GM12875 (cell line): Measurements from ENCODE around the gene FOXE1.

ENCODE experiments used
- H3K4me3 ChIP-seq: one replicate; pipeline ENCODE4 v1.5.1; 2011; ENCODE audit warnings: low read depth, low read length, control low read depth
- TF ChIP-seq, protein P1 (sequence below): IDR thresholded peaks from 2 replicates; pipeline ENCODE4 v1.5.1; 2011; ENCODE audit warnings: low read depth, mild to moderate bottlenecking, control low read depth, inconsistent platforms, low read length, moderate library complexity, borderline replicate concordance; ENCODE audit not compliant: insufficient read depth

The FOXE1 gene

DNA sequence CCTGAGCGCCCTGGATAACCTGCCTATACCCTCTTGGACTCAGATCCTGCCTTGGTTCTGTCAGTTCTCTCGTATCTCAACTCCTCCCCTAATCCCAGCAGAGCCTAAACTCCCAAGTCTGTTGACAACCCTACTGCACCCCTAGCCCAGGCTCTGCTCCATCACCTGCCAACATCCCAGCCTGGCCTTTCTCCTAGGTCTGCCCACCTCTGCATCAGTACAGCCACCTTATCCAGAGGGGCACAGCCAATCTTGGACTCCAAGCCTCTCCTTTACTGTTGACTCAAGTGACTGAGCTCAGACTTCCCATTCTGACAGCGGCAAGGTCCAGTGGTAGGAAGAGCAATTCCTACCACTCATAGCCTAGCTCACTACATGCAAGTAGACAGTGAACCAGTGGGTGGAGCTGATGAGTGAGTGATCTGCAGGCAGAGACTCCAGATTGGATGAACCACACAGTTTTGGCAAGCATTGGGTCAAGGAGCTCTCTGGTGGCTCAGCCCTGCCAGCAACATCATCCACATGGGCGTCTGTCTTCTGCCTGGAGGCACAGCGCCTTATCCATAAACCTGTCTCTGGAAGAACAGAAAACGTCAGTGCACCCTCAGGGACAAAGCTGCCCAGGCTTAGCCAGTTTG, 42.8 kb downstream of the FOXE1 start:
- TF ChIP-seq, protein P1, sequence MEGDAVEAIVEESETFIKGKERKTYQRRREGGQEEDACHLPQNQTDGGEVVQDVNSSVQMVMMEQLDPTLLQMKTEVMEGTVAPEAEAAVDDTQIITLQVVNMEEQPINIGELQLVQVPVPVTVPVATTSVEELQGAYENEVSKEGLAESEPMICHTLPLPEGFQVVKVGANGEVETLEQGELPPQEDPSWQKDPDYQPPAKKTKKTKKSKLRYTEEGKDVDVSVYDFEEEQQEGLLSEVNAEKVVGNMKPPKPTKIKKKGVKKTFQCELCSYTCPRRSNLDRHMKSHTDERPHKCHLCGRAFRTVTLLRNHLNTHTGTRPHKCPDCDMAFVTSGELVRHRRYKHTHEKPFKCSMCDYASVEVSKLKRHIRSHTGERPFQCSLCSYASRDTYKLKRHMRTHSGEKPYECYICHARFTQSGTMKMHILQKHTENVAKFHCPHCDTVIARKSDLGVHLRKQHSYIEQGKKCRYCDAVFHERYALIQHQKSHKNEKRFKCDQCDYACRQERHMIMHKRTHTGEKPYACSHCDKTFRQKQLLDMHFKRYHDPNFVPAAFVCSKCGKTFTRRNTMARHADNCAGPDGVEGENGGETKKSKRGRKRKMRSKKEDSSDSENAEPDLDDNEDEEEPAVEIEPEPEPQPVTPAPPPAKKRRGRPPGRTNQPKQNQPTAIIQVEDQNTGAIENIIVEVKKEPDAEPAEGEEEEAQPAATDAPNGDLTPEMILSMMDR = peak; percentile 16; the same call in 1 of the 2 replicates
- no peak overlapping the region for H3K4me3 ChIP-seq

DNA sequence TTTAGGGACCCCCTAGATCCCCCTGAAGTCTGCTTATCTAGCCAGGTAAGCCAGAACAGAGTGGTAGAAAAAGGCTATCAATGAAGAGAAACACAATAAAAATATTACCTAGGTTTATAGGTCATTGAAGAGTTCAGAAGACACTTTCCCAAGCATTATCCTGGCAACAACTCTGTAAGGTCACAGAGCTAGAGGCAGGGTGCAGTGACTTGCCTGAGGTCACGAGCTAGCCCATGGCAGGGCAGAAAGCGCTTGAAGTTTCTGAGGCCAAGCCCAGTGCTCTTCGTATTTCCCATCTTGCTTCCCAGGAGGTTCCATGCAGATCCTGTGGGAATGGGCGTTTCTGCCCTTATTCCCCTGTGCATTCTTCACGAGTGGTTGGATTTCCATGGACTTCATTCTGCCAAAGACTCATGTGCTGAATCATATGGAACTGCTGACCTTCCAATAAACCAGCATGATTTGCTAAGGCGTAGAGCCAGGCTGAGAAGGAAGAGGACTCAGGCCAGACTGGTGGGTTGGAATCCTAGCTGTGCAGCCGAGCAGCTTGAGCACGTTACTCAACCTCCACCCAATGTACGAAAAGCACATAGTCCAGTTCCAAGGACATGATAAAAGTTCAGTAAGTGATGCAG, 47.2 kb downstream of the FOXE1 start:
- TF ChIP-seq, protein P1 = no peak

DNA sequence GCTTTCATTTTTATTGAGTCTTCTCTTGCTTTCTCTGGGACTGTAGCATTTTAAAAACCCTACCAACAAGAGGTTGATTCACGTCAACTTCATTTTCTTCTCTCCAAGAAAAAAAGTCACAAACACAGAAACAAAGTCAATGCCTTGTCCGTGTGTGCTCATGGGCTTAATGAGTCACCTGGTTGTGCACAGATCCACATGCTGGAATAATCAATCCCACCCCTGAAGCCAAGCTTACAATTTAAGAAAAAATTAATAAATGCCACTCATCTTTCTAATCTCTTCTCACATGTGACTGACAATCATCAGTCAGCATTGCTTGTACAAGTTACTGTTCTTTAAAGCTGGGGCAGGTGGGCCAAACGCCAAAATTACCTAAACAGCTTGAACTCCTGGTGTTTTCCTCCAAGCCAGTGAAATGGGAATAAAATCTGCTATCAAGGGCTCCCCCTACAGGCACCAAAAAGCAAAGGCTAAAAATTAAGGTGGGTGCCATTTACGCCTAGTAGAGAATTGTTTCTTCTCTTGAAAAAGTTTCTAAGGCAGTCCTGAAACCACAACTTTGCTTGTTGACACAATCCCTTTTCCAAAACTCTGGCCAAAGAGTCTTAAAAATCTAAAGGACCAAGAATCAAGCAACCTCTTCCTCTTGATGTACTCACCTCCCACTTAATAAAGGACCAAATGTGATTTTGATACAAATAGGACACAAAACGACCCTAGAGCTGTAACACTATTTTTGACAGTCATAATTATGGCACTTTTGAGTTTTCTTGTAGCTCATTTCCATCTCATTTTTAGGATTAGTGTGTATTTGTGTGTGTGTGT, 47.9 kb downstream of the FOXE1 start:
- H3K4me3 ChIP-seq = no peak overlapping the region
- TF ChIP-seq, protein P1 = peak; percentile 72

More for the DNA sequence above, 47.2 kb downstream of the FOXE1 start:
- H3K4me3 ChIP-seq = no peak overlapping the region

DNA sequence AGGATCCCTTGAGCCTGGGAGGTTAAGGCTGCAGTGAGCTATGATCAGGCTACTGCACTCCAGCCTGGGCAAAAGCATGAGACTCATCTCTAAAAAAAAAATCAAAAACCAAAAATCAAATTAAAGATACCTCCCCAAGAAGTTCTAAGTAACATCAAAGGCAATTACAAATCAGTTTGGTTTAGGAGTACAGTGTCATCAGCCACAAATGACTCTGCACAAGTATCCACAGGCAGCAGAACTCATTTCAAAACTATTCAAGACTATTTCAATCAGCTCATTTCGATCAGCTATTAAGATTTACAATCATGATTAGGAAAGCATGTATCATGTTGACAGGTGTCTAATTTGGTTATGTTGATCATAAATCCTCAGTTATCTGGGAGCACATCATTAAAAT, 50.2 kb downstream of the FOXE1 start:
- TF ChIP-seq, protein P1 = no peak
- no peak overlapping the region for H3K4me3 ChIP-seq

DNA sequence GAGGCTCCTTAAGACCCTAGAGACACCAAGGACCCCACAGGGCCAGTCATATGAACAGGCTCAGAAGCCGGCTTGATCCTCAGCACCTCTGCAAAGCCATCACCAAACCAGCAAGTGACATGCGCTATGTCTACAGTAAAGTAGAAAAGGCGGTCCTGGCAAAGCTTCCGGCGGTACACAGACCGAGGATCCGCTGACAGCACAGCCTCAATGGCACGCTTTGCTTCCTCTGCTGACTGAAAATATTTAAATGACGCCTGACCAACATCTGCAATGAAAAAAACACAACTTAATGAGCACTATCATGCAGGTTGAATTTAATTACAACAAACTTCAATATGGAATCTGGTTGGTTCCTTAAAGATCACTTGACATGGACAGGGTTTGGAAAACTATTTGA, 51.7 kb downstream of the FOXE1 start:
- TF ChIP-seq, protein P1 = no peak

DNA sequence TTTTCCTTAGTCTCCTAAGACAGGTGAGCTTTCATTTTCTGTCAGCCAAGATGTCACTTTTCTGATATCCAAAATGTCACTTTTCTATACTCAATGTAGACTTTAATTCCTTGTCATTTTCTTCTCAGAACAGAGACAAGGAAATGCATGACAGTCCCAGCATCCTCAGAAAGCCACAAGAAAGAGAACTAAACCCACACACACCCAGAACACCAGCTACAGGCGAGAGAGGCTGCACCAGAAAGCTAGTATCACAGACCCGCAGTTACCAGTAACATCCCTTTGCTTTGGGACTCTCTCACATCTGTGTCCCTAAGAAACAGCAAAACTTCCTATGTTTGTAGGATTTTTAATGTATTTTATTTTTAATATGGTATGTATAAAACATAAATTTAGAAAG, 52.2 kb downstream of the FOXE1 start:
- TF ChIP-seq, protein P1 = no peak
- H3K4me3 ChIP-seq = no peak overlapping the region

More for the DNA sequence above, 51.7 kb downstream of the FOXE1 start:
- H3K4me3 ChIP-seq = no peak overlapping the region
